ENCODE data around the gene EDAR.

EDAR gene

GRCh38 chr2:108869542-108869941 is 119.5 kb downstream of the EDAR start:
- Mint-ChIP-seq H3K4me1 (no peaks in the 10 kb centered on the region), H3K27me3 (no peaks in the 10 kb centered on the region), H3K9me3 (peaks cover 19% of the 10 kb centered on the region), H3K36me3 (peaks cover 63% of the 10 kb centered on the region), H3K27ac (no peak overlapping the region), H3K4me3 (no peak overlapping the region)
- ATAC-seq: no peak

DNA sequence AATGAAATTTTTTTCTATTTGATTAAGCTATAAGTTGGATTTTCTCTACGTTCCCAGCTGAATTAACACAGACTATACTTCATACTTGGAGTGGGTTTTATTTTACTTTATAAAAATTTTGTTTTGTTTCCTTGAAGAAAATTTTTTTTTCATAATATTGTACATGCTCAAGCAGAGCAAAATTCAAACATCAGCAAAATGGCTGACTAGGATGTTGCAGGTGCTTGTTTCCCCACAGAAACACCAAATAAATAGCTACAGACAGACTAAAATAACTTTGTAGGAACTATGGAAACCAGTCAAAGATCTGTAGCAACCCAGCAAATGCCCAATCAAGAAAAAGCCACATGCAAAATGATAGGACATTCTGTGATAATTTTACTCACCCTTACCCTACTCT is 120.1 kb downstream of the EDAR start:
- no peaks in the 10 kb centered on the region for H3K27me3 Mint-ChIP-seq
- H3K4me3 Mint-ChIP-seq: no peak overlapping the region
- H3K9me3 Mint-ChIP-seq: peaks cover 19% of the 10 kb centered on the region
- H3K4me1 Mint-ChIP-seq: no peaks in the 10 kb centered on the region
- no peak overlapping the region for H3K27ac Mint-ChIP-seq
- H3K36me3 Mint-ChIP-seq: peaks cover 58% of the 10 kb centered on the region
- ATAC-seq: no peak

GRCh38 chr2:108866041-108866440 is 123.0 kb downstream of the EDAR start:
- H3K4me1 Mint-ChIP-seq: no peaks in the 10 kb centered on the region
- peaks cover 15% of the 10 kb centered on the region for H3K9me3 Mint-ChIP-seq
- peaks cover 60% of the 10 kb centered on the region for H3K36me3 Mint-ChIP-seq
- no peaks in the 10 kb centered on the region for H3K27me3 Mint-ChIP-seq
- no peak for ATAC-seq
- no peak overlapping the region for H3K4me3 Mint-ChIP-seq
- H3K27ac Mint-ChIP-seq: no peak overlapping the region

DNA sequence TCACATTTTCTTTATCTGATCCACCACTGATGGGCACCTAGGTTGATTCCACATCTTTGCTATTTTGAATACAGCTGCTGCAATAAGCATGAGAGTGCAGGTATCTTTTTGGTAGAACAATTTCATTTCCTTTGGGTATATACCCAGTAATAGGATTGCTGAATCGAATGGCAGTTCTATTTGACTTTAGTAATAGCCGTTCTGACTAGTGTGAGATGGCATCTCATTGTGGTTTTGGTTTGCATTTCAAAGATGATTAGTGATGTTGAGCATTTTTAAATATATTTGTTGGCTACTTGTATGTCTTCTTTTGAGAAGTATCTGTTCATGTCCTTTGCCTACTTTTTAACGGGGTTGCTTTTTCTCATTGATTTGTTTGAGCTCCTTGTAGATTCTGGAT is 130.1 kb downstream of the EDAR start:
- ATAC-seq: no peak
- Mint-ChIP-seq H3K9me3 (no peaks in the 10 kb centered on the region), H3K27ac (no peak overlapping the region)

GRCh38 chr2:108855194-108855593 is 133.8 kb downstream of the EDAR start:
- Mint-ChIP-seq H3K4me1 (no peaks in the 10 kb centered on the region), H3K9me3 (peaks cover 2% of the 10 kb centered on the region), H3K27me3 (no peaks in the 10 kb centered on the region), H3K36me3 (peaks cover 64% of the 10 kb centered on the region), H3K27ac (no peak overlapping the region), H3K4me3 (no peak overlapping the region)
- no peak for ATAC-seq

More for the DNA sequence above, 130.1 kb downstream of the EDAR start:
- Mint-ChIP-seq H3K36me3 (peaks cover 55% of the 10 kb centered on the region), H3K4me1 (no peaks in the 10 kb centered on the region), H3K27me3 (no peaks in the 10 kb centered on the region), H3K4me3 (no peak overlapping the region)

DNA sequence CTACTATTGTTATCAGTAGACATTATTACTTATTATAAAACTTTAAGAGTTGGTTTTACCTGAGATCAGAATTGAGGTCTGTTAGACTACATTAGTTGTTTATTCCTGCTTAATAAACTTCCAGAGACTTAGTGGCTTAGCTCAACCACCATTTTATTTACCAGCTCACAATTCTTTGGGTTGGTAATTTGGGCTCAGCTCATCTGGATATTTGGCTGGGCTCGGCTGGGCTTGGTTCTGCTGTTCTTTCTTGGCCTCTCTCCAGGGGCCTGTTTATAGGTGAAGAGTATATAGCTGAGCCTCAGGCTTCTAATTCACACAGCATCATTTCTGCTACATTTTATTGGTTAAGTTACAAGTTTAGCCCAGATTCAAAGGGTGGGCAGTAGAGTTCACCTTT is 134.5 kb downstream of the EDAR start:
- peaks cover 62% of the 10 kb centered on the region for H3K36me3 Mint-ChIP-seq
- no peak for ATAC-seq

DNA sequence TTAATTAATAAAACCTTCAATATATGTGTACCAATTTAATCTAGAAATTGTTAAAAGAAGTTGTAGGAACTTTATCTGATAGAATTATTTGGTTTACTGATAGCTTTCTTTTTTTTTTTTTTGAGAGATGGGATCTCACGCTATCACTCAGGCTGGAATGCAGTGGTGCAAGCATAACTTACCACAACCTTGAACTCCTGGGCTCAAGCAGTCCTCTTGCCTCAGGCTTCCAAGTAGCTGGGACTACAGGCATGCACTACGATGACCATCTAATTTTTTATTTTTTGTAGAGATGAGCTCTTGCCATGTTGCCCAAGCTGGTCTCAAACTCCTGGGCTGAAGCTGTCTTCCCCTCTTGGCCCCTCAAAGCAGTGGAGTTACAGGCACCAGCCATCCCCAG is 135.6 kb downstream of the EDAR start:
- Mint-ChIP-seq H3K9me3 (peaks cover 2% of the 10 kb centered on the region), H3K4me3 (no peak overlapping the region), H3K27me3 (no peaks in the 10 kb centered on the region), H3K36me3 (peaks cover 54% of the 10 kb centered on the region), H3K4me1 (no peaks in the 10 kb centered on the region), H3K27ac (no peak overlapping the region)
- ATAC-seq: no peak

More for the DNA sequence above, 134.5 kb downstream of the EDAR start:
- Mint-ChIP-seq H3K4me3 (no peak overlapping the region), H3K27me3 (no peaks in the 10 kb centered on the region), H3K27ac (no peak overlapping the region), H3K4me1 (no peaks in the 10 kb centered on the region), H3K9me3 (peaks cover 2% of the 10 kb centered on the region)

DNA sequence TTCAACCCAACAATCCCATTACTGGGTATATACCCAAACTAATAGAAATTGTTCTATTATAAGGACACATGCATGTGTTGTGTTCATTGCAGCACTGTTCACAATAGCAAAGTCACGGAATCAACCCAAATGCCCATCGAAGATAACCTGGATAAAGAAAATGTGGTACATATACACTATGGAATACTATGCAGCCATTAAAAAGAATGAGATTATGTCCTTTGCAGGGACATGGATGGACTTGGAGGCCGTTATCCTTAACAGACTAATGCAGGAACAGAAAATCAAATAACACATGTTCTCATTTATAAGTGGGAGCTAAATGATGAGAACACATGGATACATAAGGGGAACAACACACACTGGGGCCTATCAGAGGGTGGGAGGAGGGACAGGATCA is 136.6 kb downstream of the EDAR start:
- Mint-ChIP-seq H3K27me3 (no peaks in the 10 kb centered on the region), H3K4me3 (no peak overlapping the region), H3K36me3 (peaks cover 54% of the 10 kb centered on the region), H3K9me3 (peaks cover 2% of the 10 kb centered on the region), H3K27ac (no peak overlapping the region), H3K4me1 (no peaks in the 10 kb centered on the region)
- no peak for ATAC-seq

GRCh38 chr2:108847000-108847399 is 142.0 kb downstream of the EDAR start:
- peaks cover 62% of the 10 kb centered on the region for H3K36me3 Mint-ChIP-seq
- no peaks in the 10 kb centered on the region for H3K27me3 Mint-ChIP-seq
- ATAC-seq: no peak
- H3K9me3 Mint-ChIP-seq: peaks cover 2% of the 10 kb centered on the region
- H3K4me1 Mint-ChIP-seq: no peaks in the 10 kb centered on the region
- H3K27ac Mint-ChIP-seq: no peak overlapping the region
- H3K4me3 Mint-ChIP-seq: no peak overlapping the region

- Mint-ChIP-seq H3K4me1 (no peaks in the 10 kb centered on the region), H3K36me3 (peaks cover 63% of the 10 kb centered on the region), H3K27me3 (no peaks in the 10 kb centered on the region), H3K9me3 (peaks cover 3% of the 10 kb centered on the region), H3K27ac (no peak overlapping the region), H3K4me3 (no peak overlapping the region)
- no peak for ATAC-seq
Measured at GRCh38 chr2:108845923-108846322, 143.1 kb downstream of the EDAR start.

Data from stimulated activated memory B cell treated with anti-CD40 and anti-IgM and Interleukin-4, amounts not matched to agents 10 μg/mL and 1 μg/mL and 100 μg/mL, for 72 hours (primary cell).